Prostate gland (tissue), 2 donors: ENCODE measurements around the gene EPB41L5.

ENCODE experiments used
- POLR2A ChIP-seq: fragments of 450-650 bp; IDR thresholded peaks from one replicate; pipeline ENCODE4 v1.6.1; 2016; ENCODE audit warnings: antibody characterized with exemption, mild to moderate bottlenecking
- POLR2AphosphoS5 ChIP-seq: sonication (generic); formaldehyde crosslinking; IDR thresholded peaks from one replicate; pipeline ENCODE4 v1.6.1; 2017; ENCODE audit warnings: antibody characterized with exemption
- TF ChIP-seq, protein P1 (sequence below), 4 experiments: fragments of 200-600 bp in 2 of 4; fragments of 450-650 bp in 2 of 4; sonication (generic) in 2 of 4; IDR thresholded peaks; 1 replicate in 3 of 4; 2 replicates in 1 of 4; pipeline ENCODE4 v1.5.1; 2016 to 2019; ENCODE audit warnings: antibody characterized with exemption in 4 of 4, mild to moderate bottlenecking in 2 of 4, moderate library complexity in 2 of 4

DNA sequence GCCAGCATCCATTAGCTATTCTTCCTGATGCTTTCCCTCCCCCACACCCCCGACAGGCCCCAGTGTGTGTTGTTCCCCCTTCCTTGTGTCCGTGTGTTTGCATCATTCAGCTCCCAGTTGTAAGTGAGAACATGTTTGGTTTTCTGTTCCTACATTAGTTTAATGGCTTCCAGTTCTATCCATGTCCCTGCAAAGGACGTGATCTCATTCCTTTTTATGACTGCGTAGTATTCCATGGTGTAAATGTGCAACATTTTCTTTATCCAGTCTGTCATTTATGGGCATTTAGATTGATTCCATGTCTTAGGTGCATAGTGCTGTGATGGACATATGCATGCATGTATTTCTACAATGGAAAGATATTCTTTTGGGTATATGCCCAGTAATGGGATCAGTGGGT lies 105.6 kb downstream of the EPB41L5 start:
- TF ChIP-seq, protein P1, sequence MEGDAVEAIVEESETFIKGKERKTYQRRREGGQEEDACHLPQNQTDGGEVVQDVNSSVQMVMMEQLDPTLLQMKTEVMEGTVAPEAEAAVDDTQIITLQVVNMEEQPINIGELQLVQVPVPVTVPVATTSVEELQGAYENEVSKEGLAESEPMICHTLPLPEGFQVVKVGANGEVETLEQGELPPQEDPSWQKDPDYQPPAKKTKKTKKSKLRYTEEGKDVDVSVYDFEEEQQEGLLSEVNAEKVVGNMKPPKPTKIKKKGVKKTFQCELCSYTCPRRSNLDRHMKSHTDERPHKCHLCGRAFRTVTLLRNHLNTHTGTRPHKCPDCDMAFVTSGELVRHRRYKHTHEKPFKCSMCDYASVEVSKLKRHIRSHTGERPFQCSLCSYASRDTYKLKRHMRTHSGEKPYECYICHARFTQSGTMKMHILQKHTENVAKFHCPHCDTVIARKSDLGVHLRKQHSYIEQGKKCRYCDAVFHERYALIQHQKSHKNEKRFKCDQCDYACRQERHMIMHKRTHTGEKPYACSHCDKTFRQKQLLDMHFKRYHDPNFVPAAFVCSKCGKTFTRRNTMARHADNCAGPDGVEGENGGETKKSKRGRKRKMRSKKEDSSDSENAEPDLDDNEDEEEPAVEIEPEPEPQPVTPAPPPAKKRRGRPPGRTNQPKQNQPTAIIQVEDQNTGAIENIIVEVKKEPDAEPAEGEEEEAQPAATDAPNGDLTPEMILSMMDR (IDR thresholded peaks at IDR 0.05): no peak
- TF ChIP-seq POLR2A (no peak), POLR2AphosphoS5 (no peak)
